RWPE1 (cell line): ENCODE data around the gene WAPL.

Experiments
- CTCF ChIA-PET: fragments of 350-600 bp; sonication (Branson Sonifier 250); formaldehyde crosslinking; extraction: SDS; loops from one replicate; lab custom pipeline; 2021; lab: Yijun Ruan, JAX
- POLR2A ChIA-PET: fragments of 400-600 bp; formaldehyde crosslinking; extraction: SDS; loops from one replicate; lab custom pipeline; 2020; ENCODE audit warnings: antibody characterized with exemption; ENCODE audit not compliant: low non-redundant PET; lab: Yijun Ruan, JAX
- DNase-seq: peaks from one replicate; pipeline ENCODE4 v3.0.0; 2012; ENCODE audit warnings: low spot score
- H3K27ac ChIP-seq: fragments of 450-650 bp; 2 replicates; pipeline ENCODE4 v1.5.1; 2017
- TF ChIP-seq, protein P1 (sequence below): fragments of 450-650 bp; conservative IDR thresholded peaks from 2 replicates; pipeline ENCODE4 v1.5.1; 2017; ENCODE audit warnings: low read depth, mild to moderate bottlenecking

WAPL gene

DNA sequence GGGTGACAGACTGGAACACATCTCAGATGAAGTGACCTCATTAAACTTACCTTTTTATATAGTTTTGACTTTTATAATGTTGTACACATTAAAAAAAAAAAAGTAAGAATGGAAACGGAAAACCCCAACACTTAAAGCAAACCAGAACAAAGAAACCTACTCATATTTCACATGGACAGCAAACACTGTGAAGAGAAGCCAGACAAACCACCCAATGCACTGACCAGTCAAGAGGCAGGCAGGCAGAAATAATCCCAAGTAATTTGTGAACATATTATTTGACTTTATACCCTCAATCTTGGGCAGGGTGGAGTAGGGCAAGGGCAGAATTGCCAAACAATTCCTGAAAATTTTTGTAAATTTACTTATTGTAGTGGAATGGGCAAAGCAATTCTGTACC, 39.8 kb downstream of the WAPL start:
- DNase-seq: no peak
- CTCF ChIA-PET: no interaction called here
- no peak overlapping the region for H3K27ac ChIP-seq
- POLR2A ChIA-PET: no interaction called here
- TF ChIP-seq, protein P1, sequence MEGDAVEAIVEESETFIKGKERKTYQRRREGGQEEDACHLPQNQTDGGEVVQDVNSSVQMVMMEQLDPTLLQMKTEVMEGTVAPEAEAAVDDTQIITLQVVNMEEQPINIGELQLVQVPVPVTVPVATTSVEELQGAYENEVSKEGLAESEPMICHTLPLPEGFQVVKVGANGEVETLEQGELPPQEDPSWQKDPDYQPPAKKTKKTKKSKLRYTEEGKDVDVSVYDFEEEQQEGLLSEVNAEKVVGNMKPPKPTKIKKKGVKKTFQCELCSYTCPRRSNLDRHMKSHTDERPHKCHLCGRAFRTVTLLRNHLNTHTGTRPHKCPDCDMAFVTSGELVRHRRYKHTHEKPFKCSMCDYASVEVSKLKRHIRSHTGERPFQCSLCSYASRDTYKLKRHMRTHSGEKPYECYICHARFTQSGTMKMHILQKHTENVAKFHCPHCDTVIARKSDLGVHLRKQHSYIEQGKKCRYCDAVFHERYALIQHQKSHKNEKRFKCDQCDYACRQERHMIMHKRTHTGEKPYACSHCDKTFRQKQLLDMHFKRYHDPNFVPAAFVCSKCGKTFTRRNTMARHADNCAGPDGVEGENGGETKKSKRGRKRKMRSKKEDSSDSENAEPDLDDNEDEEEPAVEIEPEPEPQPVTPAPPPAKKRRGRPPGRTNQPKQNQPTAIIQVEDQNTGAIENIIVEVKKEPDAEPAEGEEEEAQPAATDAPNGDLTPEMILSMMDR: no peak

DNA sequence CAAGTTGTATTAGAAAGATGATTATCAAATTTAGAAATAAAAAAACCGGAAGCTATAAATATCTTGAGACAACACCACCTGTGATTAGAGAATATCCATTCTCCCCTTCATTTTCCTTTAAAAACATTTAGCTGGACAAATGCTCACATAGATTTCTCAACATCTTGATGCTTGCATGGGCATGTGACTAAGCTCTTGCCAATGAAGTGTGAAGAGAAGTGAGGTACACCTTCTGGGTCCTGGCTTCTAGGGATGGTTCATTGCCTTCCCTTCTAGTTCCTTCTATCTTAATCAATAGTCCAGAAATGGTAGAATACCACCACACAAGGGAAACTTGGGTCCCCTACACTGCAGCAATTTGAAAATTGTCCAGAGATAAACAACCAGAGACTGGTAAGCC, 41.0 kb downstream of the WAPL start:
- ChIA-PET CTCF (interaction anchor here (0.6 to 0.7 kb wide), 2 partner anchors 80 to 479 kb away, joined by 3 to 6 read pairs; no protein-coding TSS in a partner anchor), POLR2A (no interaction called here)
- H3K27ac ChIP-seq: no peak overlapping the region
- TF ChIP-seq, protein P1: no peak
- no peak for DNase-seq

DNA sequence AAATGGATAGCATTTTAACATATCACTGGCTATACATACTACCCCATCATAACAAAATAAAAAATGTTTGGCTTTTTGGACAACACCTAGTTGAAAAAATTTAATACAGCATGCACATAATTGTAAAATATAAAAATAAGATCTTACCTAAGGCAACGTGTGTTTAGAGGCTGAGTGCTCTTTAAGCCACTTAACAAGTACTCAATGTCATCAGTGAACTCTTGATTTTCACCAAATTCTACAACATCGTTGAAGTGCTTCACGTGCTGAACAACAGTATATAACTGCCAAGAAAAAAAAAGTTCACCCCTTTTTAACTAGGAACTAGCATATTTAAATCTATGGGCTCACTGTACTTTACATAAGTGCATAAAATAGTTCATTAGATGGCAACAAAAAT, 49.5 kb downstream of the WAPL start:
- TF ChIP-seq, protein P1: no peak
- no peak for DNase-seq
- H3K27ac ChIP-seq: no peak overlapping the region
- CTCF ChIA-PET: interaction anchor here (1.1 kb wide), 1 partner anchor 113 kb away, joined by 5 read pairs; no protein-coding TSS in a partner anchor
- POLR2A ChIA-PET: no interaction called here

DNA sequence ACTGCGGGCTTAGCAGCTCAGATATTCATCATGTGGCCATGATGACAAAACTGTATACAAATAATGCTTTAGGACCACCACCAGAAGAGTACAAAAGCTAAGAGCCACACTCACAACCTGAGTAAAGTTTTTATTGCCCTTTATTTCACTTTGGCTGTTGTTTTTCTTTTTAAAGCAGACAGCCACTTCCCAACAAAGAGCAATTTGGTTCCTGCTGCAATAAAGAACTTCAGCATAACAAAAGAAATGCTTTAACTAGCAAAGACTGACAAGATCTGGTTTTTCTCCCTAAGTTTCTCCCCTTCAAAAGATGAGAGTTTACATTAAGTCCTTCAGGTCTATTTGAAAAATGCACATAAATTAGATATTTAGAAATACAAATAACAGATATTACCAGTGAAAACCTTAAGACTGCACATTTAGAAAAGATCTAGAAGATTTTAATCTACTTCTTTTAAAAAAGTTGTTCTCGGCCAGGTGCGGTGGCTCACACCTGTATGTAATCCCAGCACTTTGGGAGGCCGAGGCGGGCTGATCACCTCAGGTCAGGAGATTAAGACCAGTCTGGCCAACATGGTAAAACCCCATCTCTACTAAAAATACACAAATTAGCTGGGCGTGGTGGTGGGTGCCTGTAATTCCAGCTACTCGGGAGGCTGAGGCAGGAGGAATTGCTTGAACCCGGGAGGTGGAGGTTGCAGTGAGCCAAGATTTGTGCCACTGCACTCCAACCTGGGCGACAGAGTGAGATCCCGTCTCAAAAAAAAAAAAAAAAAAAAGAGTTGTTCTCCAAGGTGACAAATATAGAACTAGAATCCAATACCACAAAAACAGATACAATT, 59.4 kb downstream of the WAPL start:
- DNase-seq: no peak
- ChIA-PET CTCF (no interaction called here), POLR2A (no interaction called here)
- H3K27ac ChIP-seq: no peak overlapping the region
- TF ChIP-seq, protein P1: no peak

DNA sequence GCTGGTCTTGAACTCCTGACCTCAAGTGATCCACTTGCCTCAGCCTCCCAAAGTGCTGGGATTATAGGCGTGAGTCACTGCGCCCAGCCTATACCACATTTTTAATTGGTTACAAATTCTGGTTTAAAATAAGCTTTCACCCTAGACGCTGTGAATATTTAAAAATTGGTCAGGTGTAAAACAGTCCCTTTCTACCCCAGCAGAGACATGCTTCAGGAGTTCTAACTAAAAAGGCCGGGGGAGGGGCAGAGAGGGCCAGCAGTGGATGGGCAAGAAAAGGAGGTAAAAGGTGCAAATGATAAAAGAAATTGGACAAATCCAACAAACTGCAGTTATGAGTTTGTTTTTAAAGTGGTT, 70.0 kb downstream of the WAPL start:
- DNase-seq: no peak
- CTCF ChIA-PET: no interaction called here
- POLR2A ChIA-PET: no interaction called here
- no peak overlapping the region for H3K27ac ChIP-seq
- TF ChIP-seq, protein P1: no peak

DNA sequence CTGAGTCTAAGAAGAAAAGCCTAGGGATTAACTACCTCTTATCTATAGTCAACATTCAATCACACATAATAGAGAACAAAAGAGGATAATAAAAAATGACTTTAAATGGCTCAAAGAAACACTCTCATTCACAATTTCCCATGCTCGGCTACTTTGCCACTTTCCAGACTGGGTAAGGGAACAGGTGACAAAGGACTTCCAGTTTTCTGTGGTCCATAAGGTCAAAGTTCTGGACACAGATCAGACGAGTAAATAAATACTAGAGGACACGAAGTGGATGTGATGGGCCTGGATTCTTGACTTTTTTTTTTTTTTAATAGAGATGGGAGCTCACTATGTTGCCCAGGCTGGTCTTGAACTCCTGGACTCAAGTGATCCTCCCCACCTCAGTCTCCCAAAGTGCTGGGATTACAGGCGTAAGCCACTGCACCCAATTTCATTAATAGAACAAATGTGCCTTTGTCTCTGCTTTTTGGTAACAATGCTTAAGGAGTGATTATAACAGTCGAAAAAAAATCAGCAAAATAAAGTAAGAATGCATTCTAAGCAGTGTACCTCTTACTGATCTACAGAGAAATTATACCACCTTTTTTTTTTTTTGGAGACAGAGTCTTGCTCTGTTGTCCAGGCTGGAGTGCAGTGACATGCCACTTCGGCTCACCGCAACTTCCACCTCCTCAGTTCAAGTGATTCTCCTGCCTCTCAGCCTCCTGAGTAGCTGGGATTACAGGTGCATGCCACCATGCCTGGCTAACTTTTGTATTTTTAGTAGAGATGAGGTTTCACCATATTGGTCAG, 70.6 kb downstream of the WAPL start:
- CTCF ChIA-PET: no interaction called here
- no peak overlapping the region for H3K27ac ChIP-seq
- POLR2A ChIA-PET: no interaction called here
- no peak for DNase-seq
- TF ChIP-seq, protein P1: no peak
